IMR-90 (cell line): ENCODE measurements around the gene SNX1. TPM values are rescaled to one million over a fixed set of nuclear protein-coding genes. Genes with fewer than 3 reads are reported as not detected.

ENCODE experiments used
- ATAC-seq: fragments of 200-7000 bp; cut with Tn5 transposase; 2 replicates; pipeline ENCODE4 v1.9.1; 2020; ENCODE audit warnings: low read depth, mild to moderate bottlenecking, moderate library complexity
- BruUV-seq: library from RNA; stranded (reverse); fragments of 400-500 nt; replicated peaks from 2 replicates; lab custom pipeline; 2021; lab: Mats Ljungman, UMichigan
- CTCF ChIA-PET: fragments of 300-600 bp; formaldehyde crosslinking; extraction: SDS; loops from one replicate; lab custom pipeline; 2021; ENCODE audit warnings: antibody characterized with exemption; lab: Yijun Ruan, JAX
- POLR2A ChIA-PET: fragments of 300-600 bp; sonication (Branson Sonifier 250); formaldehyde crosslinking; loops from one replicate; lab custom pipeline; 2022; ENCODE audit warnings: antibody characterized with exemption; ENCODE audit not compliant: unreplicated experiment; lab: Charles Lee
- DNase-seq: peaks from one replicate; pipeline ENCODE4 v3.0.0; 2013
- H2AFZ ChIP-seq: replicated peaks from 2 replicates; pipeline ENCODE3; 2013; ENCODE audit warnings: low read length, mild to moderate bottlenecking; ENCODE audit not compliant: poor library complexity
- H2AK5ac ChIP-seq: 2 replicates; pipeline ENCODE4 v1.6.1; 2013; ENCODE audit warnings: low read depth, low read length, inconsistent platforms
- H2AK9ac ChIP-seq: replicated peaks from 2 replicates; pipeline ENCODE3; 2013; ENCODE audit warnings: mild to moderate bottlenecking, low read depth, low read length, moderate library complexity; ENCODE audit not compliant: poor library complexity
- H2BK120ac ChIP-seq: 2 replicates; pipeline ENCODE4 v1.6.1; 2013; ENCODE audit warnings: low read depth, low read length, inconsistent platforms
- H2BK15ac ChIP-seq: 3 replicates; pipeline ENCODE4 v1.6.1; 2013; ENCODE audit warnings: low read depth, low read length, inconsistent platforms
- H2BK20ac ChIP-seq: 2 replicates; pipeline ENCODE4 v1.6.1; 2013; ENCODE audit warnings: low read depth, mild to moderate bottlenecking, inconsistent platforms, low read length, moderate library complexity
- H2BK5ac ChIP-seq: 2 replicates; pipeline ENCODE4 v1.6.1; 2013; ENCODE audit warnings: mild to moderate bottlenecking, low read depth, low read length, inconsistent platforms; ENCODE audit not compliant: poor library complexity, severe bottlenecking
- H3K14ac ChIP-seq: replicated peaks from 2 replicates; pipeline ENCODE4 v1.6.1; 2013; ENCODE audit warnings: low read depth, low read length, inconsistent platforms
- H3K18ac ChIP-seq: 2 replicates; pipeline ENCODE4 v1.6.1; 2013; ENCODE audit warnings: low read depth, low read length, control low read depth
- H3K23ac ChIP-seq: 2 replicates; pipeline ENCODE4 v1.6.1; 2013; ENCODE audit warnings: low read depth, low read length, inconsistent platforms
- H3K27ac ChIP-seq: 2 replicates; pipeline ENCODE4 v1.5.1; 2013; ENCODE audit warnings: mild to moderate bottlenecking, control low read depth, low read length; ENCODE audit not compliant: insufficient read depth
- H3K27me3 ChIP-seq: 2 replicates; pipeline ENCODE4 v1.6.1; 2013; ENCODE audit warnings: low read length; ENCODE audit not compliant: control insufficient read depth, insufficient read depth
- H3K36me3 ChIP-seq: 2 replicates; pipeline ENCODE4 v1.6.1; 2013; ENCODE audit warnings: low read length, mixed read lengths; ENCODE audit not compliant: control insufficient read depth, insufficient read depth
- H3K4ac ChIP-seq: 2 replicates; pipeline ENCODE4 v1.6.1; 2013; ENCODE audit warnings: low read depth, low read length, inconsistent platforms
- H3K4me1 ChIP-seq: 2 replicates; pipeline ENCODE4 v1.6.1; 2013; ENCODE audit warnings: low read length, mixed read lengths; ENCODE audit not compliant: control insufficient read depth, insufficient read depth
- H3K4me2 ChIP-seq: 2 replicates; pipeline ENCODE4 v1.6.1; 2013; ENCODE audit warnings: low read depth, mild to moderate bottlenecking, control low read depth, low read length, moderate library complexity
- H3K4me3 ChIP-seq: 2 replicates; pipeline ENCODE4 v1.5.1; 2013; ENCODE audit warnings: low read depth, mild to moderate bottlenecking, control low read depth, low read length, moderate library complexity; ENCODE audit not compliant: insufficient read depth
- H3K56ac ChIP-seq: 2 replicates; pipeline ENCODE4 v1.6.1; 2013; ENCODE audit warnings: low read length, inconsistent platforms; ENCODE audit not compliant: insufficient read depth; ENCODE audit errors: extremely low read depth
- H3K79me1 ChIP-seq, 2 experiments: 2 replicates each; pipeline ENCODE4 v1.6.1; 2013; ENCODE audit warnings: low read length in 2 of 2, inconsistent platforms in 1 of 2, low read depth in 1 of 2
- H3K9ac ChIP-seq: 2 replicates; pipeline ENCODE4 v1.6.1; 2013; ENCODE audit warnings: low read depth, low read length, control low read depth
- H3K9me1 ChIP-seq: 2 replicates; pipeline ENCODE4 v1.6.1; 2013; ENCODE audit warnings: low read length, inconsistent platforms; ENCODE audit not compliant: insufficient read depth
- H3K9me3 ChIP-seq: 2 replicates; pipeline ENCODE4 v1.6.1; 2013; ENCODE audit warnings: low read length; ENCODE audit not compliant: control insufficient read depth, insufficient read depth
- H4K20me1 ChIP-seq: 2 replicates; pipeline ENCODE4 v1.6.1; 2013; ENCODE audit warnings: low read length, inconsistent platforms; ENCODE audit not compliant: insufficient read depth
- H4K5ac ChIP-seq: 2 replicates; pipeline ENCODE4 v1.6.1; 2013; ENCODE audit warnings: mild to moderate bottlenecking, low read depth, low read length, control low read depth
- H4K8ac ChIP-seq, 2 experiments: 2 replicates each; pipeline ENCODE4 v1.6.1; 2013; ENCODE audit warnings: low read depth in 2 of 2, low read length in 2 of 2, control low read depth in 1 of 2, inconsistent platforms in 1 of 2
- H4K91ac ChIP-seq: 2 replicates; pipeline ENCODE4 v1.6.1; 2013; ENCODE audit warnings: low read depth, low read length, inconsistent platforms; ENCODE audit not compliant: insufficient read depth
- CEBPB ChIP-seq: IDR thresholded peaks from 2 replicates; pipeline ENCODE4 v1.6.1; 2012; ENCODE audit warnings: low read depth, low read length, improper control_type of control experiment
- POLR2A ChIP-seq: IDR thresholded peaks from 2 replicates; pipeline ENCODE4 v1.6.1; 2012; ENCODE audit warnings: mild to moderate bottlenecking, low read depth, low read length
- WGBS, 2 experiments: methylation state at CpG; one replicate each; pipeline versions ENCODE4 v1.1.5 to v1.1.7; 2013; ENCODE audit warnings: missing lambda C conversion rate in 2 of 2; ENCODE audit not compliant: insufficient read length in 1 of 2; ENCODE audit errors: extremely low coverage in 2 of 2; 5-methylcytosine and 5-hydroxymethylcytosine counted together
- dilution Hi-C: fragments of 300-500 bp; cut with HindIII; formaldehyde crosslinking; loops from one replicate; pipeline ENCODE4 v1.14.3; 2018; ENCODE audit warnings: low sequenced_read_pairs; ENCODE audit not compliant: unreplicated experiment
- in situ Hi-C: fragments of 300-500 bp; cut with MboI; formaldehyde crosslinking; loops from 3 replicates; pipeline ENCODE4 v1.14.3; 2019; ENCODE audit warnings: low sequenced_read_pairs, inconsistent platforms, mixed read lengths
- intact Hi-C: fragments of 100-400 bp; cut with micrococcal nuclease; formaldehyde crosslinking; loops from 2 replicates; pipeline ENCODE4 v1.10.0; 2022
- polyA plus RNA-seq, 3 experiments: library from polyadenylated mRNA; depleted of rRNA; stranded (reverse); fragments of >200 nt; gene quantifications; 2 replicates each; pipeline ENCODE4 v1.2.3, GENCODE V29; 2012; ENCODE audit warnings: low replicate concordance in 1 of 3
- total RNA-seq: library from RNA; depleted of rRNA; stranded (reverse); fragments of >200 nt; gene quantifications from 2 replicates; pipeline ENCODE4 v1.2.3, GENCODE V29; 2012

The SNX1 gene
- total and polyA plus RNA-seq, 2 of the 4 experiments (the other 2 are of a cell fraction), result 35.3 to 72.3 TPM

DNA sequence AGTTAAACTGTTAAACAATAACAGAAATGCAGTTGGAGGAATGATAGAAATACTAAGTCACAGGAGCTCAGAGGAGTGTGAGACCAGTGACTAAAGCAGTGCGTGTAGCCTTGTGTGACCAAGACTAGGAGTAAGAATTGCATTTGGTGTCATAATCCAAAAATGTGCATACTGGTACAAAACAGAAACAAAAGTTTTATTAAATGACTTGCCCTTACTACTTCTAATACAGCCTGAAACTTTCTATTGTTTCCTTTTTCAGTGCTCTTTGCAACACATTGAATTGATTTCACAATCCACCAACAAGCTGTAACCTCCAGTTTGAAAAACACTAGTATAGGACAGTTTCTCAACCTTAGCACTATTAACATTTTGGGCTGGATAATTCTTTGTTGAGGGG lies 17.1 kb downstream of the SNX1 start:
- TF ChIP-seq CEBPB, result peak; percentile 77
- no peak for TF ChIP-seq POLR2A
- peaks cover 24% of the 10 kb centered on the region; the same call in 1 of the 2 replicates for H4K20me1 ChIP-seq
- no peak overlapping the region for H3K4ac ChIP-seq
- no peak overlapping the region for H2BK20ac ChIP-seq
- dilution Hi-C loops, result no loop called here
- H3K9ac ChIP-seq, result no peak overlapping the region
- no TSS peak for BruUV-seq
- peaks cover 4% of the 10 kb centered on the region for H3K4me1 ChIP-seq
- H3K14ac ChIP-seq, result no peak overlapping the region
- H2AK5ac ChIP-seq, result no peak overlapping the region
- peaks cover 34 to 52% of the 10 kb centered on the region in 2 experiments for H3K79me1 ChIP-seq
- in situ Hi-C loops, result no loop called here
- H4K5ac ChIP-seq, result no peak overlapping the region
- no peak overlapping the region for H3K4me2 ChIP-seq
- H3K36me3 ChIP-seq, result peaks cover 18% of the 10 kb centered on the region
- no peak overlapping the region for H2BK120ac ChIP-seq
- no peak overlapping the region for H3K56ac ChIP-seq
- no peak overlapping the region for H3K27ac ChIP-seq
- no CpG with 5 or more reads among the region's 1 CpG for WGBS, 2 experiments
- peaks cover 7% of the 10 kb centered on the region for H3K9me1 ChIP-seq
- no peaks in the 10 kb centered on the region for H3K9me3 ChIP-seq
- peak; percentile 57; the same call in 1 of the 2 replicates for ATAC-seq
- no peak overlapping the region for H2BK15ac ChIP-seq
- ChIA-PET POLR2A (no interaction called here), CTCF (no interaction called here)
- H4K91ac ChIP-seq, result no peak overlapping the region
- H3K18ac ChIP-seq, result no peak overlapping the region
- no peak overlapping the region for H3K23ac ChIP-seq
- H4K8ac ChIP-seq, result no peak overlapping the region
- no peak overlapping the region for H3K4me3 ChIP-seq
- H3K27me3 ChIP-seq, result no peaks in the 10 kb centered on the region
- no peak overlapping the region for H2BK5ac ChIP-seq
- intact Hi-C loops, result loop anchor here (5.0 kb wide), 1 partner anchor 34 kb away; no protein-coding TSS in a partner anchor
- H2AK9ac ChIP-seq, result no peak overlapping the region
- peak; percentile 52 for DNase-seq
- H2AFZ ChIP-seq, result no peak overlapping the region
